ENCODE measurements around the gene PEAK1. TPM values are rescaled to one million over a fixed set of nuclear protein-coding genes. Genes with fewer than 3 reads are reported as not detected.

The PEAK1 gene
- total RNA-seq, 1 experiment from 2014 or later, result 58.7 TPM

DNA sequence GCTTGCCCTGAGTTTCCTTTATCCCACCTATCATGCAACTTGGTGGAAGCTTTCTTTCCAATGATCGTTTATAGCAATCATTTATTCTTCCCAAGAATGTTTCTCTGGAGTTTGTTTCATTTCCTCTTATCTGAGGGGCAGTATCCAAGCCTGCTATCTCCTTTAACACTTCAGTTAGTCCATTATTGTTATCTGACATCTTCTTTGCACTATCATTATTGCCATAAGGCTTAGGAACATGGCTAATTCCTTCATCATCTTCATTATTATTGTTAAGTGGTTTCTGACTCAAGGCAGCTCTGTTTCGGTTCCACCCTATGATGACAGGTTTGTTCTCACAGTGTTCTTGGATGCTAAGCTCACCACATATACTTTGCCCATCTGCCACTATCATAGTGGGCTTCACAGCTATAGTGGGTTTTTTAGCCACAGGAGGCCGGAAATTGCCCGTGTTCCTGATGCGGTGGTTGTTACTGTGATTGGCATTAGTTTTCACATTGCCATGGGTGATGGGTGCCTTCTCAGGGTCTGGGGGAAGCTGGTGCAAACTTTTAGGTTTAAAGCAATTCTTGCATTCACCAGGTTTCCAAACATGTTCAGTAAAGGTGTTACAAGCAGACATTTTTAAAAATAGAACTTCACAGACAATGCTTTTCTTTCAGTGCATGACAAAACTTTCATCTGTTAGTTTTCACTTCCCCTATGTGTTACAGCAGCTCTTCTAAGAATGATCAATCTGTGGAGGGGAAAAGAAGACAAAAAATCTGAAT, 238.4 kb downstream of the PEAK1 start:
- in situ Hi-C loops (cut with HindIII; ENCODE audit: low pct_unique_long_range_greater_than_20kb, low sequenced_read_pairs), result no loop called here
- no peak overlapping the region for H3K27ac ChIP-seq (ENCODE audit: low read length)
- ATAC-seq (no peak), DNase-seq (ENCODE audit: low read depth, low spot score) (no peak)
- BruUV-seq (replicated peaks), result no TSS peak
- ChIA-PET CTCF (no interaction called here), POLR2A (no interaction called here)
- H3K4me1 ChIP-seq (ENCODE audit: control insufficient read depth, insufficient read depth, low read length), result no peaks in the 10 kb centered on the region
- no peak overlapping the region for H3K4me3 ChIP-seq (ENCODE audit: low read depth in 2 of 2, low read length in 2 of 2)
- TF ChIP-seq TCF7L2 (IDR thresholded peaks at IDR 0.05; ENCODE audit: low read depth, low read length) (no peak), CTCF (IDR thresholded peaks at IDR 0.05) (no peak), SIN3A (IDR thresholded peaks at IDR 0.05; ENCODE audit: borderline replicate concordance, insufficient read depth, low read depth, low read length) (no peak), POLR2AphosphoS5 (IDR thresholded peaks at IDR 0.05; ENCODE audit: low read depth, low read length) (no peak)
- TF ChIP-seq, protein P1, sequence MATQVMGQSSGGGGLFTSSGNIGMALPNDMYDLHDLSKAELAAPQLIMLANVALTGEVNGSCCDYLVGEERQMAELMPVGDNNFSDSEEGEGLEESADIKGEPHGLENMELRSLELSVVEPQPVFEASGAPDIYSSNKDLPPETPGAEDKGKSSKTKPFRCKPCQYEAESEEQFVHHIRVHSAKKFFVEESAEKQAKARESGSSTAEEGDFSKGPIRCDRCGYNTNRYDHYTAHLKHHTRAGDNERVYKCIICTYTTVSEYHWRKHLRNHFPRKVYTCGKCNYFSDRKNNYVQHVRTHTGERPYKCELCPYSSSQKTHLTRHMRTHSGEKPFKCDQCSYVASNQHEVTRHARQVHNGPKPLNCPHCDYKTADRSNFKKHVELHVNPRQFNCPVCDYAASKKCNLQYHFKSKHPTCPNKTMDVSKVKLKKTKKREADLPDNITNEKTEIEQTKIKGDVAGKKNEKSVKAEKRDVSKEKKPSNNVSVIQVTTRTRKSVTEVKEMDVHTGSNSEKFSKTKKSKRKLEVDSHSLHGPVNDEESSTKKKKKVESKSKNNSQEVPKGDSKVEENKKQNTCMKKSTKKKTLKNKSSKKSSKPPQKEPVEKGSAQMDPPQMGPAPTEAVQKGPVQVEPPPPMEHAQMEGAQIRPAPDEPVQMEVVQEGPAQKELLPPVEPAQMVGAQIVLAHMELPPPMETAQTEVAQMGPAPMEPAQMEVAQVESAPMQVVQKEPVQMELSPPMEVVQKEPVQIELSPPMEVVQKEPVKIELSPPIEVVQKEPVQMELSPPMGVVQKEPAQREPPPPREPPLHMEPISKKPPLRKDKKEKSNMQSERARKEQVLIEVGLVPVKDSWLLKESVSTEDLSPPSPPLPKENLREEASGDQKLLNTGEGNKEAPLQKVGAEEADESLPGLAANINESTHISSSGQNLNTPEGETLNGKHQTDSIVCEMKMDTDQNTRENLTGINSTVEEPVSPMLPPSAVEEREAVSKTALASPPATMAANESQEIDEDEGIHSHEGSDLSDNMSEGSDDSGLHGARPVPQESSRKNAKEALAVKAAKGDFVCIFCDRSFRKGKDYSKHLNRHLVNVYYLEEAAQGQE (IDR thresholded peaks at IDR 0.05; ENCODE audit: insufficient read depth in 1 of 2, low read depth in 2 of 2, low read length in 1 of 2), result no peak
- intact Hi-C loops (cut with micrococcal nuclease; ENCODE audit: unreplicated experiment), result loop anchor here (10.0 kb wide), 1 partner anchor 313 kb away; no protein-coding TSS in a partner anchor
- H3K36me3 ChIP-seq (ENCODE audit: control insufficient read depth, insufficient read depth, low read length), result no peaks in the 10 kb centered on the region
- no peaks in the 10 kb centered on the region for H3K9me3 ChIP-seq (ENCODE audit: control insufficient read depth, insufficient read depth, low read depth, low read length)
- no peaks in the 10 kb centered on the region for H3K27me3 ChIP-seq (ENCODE audit: control insufficient read depth, insufficient read depth, low read length)

GRCh38 chr15:77180757-77181156, 239.1 kb downstream of the PEAK1 start:
- ChIA-PET POLR2A (no interaction called here), CTCF (no interaction called here)
- H3K27me3 ChIP-seq (ENCODE audit: control insufficient read depth, insufficient read depth, low read length), result no peaks in the 10 kb centered on the region
- H3K27ac ChIP-seq (ENCODE audit: low read length), result no peak overlapping the region
- H3K36me3 ChIP-seq (ENCODE audit: control insufficient read depth, insufficient read depth, low read length), result no peaks in the 10 kb centered on the region
- TF ChIP-seq SIN3A (IDR thresholded peaks at IDR 0.05; ENCODE audit: borderline replicate concordance, insufficient read depth, low read depth, low read length) (no peak), CTCF (IDR thresholded peaks at IDR 0.05) (no peak), POLR2AphosphoS5 (IDR thresholded peaks at IDR 0.05; ENCODE audit: low read depth, low read length) (no peak), TCF7L2 (IDR thresholded peaks at IDR 0.05; ENCODE audit: low read depth, low read length) (no peak)
- TF ChIP-seq, protein P1 (IDR thresholded peaks at IDR 0.05; ENCODE audit: insufficient read depth in 1 of 2, low read depth in 2 of 2, low read length in 1 of 2), result no peak
- intact Hi-C loops (cut with micrococcal nuclease; ENCODE audit: unreplicated experiment), result loop anchor here (10.0 kb wide), 1 partner anchor 314 kb away; no protein-coding TSS in a partner anchor
- BruUV-seq (replicated peaks), result no TSS peak
- no peak overlapping the region for H3K4me3 ChIP-seq (ENCODE audit: low read depth in 2 of 2, low read length in 2 of 2)
- in situ Hi-C loops (cut with HindIII; ENCODE audit: low pct_unique_long_range_greater_than_20kb, low sequenced_read_pairs), result no loop called here
- H3K4me1 ChIP-seq (ENCODE audit: control insufficient read depth, insufficient read depth, low read length), result no peaks in the 10 kb centered on the region
- DNase-seq (ENCODE audit: low read depth, low spot score) (no peak), ATAC-seq (no peak)
- no peaks in the 10 kb centered on the region for H3K9me3 ChIP-seq (ENCODE audit: control insufficient read depth, insufficient read depth, low read depth, low read length)
